ENCODE data around the gene TP73.

Gene TP73

DNA sequence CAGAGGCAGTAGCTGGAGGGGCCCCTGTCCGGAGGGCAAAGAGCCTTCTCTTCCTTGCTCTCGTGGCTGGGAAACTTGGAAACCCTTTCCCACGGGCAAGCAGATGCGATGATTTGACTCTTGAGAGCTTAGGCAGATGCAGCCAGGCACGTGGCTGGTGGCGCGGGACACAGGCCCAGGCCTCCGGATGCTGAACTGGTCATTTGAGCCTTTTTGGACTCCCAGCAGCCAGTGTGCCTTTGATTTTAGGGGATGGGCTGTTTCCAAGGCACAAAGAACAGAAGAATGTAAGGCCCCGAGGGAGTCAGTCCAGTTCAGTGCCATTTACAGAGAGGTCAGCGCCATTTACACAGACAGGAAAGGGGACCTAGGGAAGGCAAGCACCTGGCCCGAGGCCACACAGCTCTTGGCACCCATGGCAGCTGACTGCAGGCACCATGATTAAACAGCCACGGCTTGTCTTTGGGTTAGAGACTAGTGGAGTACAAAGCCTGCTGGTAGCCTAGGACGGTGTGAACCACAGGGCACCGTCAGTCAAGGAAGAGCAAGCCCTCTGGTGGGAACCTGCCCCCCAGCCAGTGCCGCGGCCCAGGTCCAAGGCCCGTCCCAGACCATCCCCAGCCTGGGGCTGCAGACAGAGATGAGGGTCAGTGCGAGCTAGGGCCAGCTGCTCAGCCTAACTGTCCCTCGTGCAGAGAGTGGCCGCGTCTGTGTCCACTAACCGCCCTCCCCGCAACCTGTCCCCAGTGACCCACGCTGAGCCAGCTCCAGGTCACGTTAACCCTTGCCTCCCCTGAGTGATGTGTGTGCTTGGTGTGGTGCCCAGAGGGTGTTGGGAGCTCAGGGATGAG is 79.5 kb downstream of the TP73 start:
- no peak for DNase-seq

DNA sequence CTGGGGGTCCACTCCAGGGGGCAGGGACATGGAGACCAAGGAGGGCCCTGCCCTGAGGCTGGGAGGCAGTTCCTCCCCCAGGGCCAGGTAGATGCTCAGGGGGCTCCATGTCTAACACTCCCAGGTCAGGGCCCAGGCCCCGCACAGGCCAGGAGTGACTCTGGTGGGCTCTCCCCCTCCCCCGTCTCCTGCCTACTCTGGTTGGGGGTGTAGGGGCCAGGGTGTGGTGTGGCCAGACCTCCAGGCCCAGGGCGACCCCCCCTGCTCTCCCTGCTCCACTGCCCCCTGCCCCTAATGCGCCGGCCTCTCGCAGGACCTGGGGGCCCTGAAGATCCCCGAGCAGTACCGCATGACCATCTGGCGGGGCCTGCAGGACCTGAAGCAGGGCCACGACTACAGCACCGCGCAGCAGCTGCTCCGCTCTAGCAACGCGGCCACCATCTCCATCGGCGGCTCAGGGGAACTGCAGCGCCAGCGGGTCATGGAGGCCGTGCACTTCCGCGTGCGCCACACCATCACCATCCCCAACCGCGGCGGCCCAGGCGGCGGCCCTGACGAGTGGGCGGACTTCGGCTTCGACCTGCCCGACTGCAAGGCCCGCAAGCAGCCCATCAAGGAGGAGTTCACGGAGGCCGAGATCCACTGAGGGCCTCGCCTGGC is 80.2 kb downstream of the TP73 start:
- no peak for DNase-seq

DNA sequence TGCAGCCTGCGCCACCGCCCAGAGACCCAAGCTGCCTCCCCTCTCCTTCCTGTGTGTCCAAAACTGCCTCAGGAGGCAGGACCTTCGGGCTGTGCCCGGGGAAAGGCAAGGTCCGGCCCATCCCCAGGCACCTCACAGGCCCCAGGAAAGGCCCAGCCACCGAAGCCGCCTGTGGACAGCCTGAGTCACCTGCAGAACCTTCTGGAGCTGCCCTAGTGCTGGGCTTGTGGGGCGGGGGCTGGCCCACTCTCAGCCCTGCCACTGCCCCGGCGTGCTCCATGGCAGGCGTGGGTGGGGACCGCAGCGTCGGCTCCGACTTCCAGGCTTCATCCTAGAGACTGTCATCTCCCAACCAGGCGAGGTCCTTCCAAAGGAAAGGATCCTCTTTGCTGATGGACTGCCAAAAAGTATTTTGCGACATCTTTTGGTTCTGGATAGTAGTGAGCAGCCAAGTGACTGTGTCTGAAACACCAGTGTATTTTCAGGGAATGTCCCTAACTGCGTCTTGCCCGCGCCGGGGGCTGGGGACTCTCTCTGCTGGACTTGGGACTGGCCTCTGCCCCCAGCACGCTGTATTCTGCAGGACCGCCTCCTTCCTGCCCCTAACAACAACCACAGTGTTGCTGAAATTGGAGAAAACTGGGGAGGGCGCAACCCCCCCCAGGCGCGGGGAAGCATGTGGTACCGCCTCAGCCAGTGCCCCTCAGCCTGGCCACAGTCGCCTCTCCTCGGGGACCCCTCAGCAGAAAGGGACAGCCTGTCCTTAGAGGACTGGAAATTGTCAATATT is 81.0 kb downstream of the TP73 start:
- DNase-seq: no peak

DNA sequence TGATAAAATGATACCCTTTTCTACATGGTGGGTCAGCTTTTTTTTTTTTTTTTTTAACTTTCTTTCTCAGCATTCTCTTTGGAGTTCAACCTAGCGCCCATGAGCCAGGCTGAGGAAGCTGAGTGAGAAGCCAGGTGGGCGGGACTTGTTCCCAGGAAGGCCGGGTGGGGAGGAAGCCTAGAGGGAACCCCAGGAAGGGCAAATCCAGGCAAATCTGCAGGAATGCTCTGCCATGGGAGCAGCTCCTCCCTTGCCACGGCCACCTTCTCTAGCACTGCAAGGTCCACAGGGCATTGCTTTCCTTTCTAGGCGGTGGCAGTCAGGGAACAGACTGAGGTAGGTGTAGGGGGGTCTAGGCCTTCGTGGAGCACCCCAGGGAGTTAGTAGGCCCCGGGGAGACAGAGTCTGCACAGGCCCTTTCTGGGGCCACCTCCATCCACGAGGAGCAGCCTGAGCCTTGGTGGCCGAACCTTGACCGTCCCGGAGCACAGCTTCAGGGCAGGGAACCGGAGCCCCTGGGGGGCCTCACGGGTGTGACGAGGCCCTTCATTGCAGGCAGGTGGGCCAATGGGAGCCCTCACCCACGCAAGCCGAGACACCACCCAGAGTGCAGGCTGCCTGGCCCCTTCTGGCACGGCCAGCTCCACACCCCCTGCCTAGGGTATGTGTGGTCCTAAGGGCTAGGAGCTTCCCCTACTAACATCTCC is 81.7 kb downstream of the TP73 start:
- no peak for DNase-seq

DNA sequence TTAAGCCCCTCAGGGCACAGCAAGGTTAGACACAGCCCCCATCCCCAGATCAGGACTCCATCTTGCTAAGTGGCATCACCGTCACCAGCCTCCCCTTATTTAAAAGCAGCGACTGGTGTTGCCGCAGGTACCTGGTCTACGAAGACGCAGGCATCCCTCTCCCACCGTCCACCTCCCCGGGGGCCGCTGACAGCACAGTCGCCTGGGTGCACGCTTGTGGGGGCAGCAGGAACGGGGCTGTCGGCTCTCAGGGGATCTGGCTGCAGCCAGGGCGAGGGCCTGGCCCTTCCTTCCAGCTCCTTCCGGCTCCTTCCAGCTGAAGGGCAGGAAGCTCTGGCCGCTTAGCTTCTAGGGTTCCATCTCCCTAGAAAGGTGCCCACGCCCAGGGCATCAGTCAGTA is 82.3 kb downstream of the TP73 start:
- no peak for DNase-seq

DNA sequence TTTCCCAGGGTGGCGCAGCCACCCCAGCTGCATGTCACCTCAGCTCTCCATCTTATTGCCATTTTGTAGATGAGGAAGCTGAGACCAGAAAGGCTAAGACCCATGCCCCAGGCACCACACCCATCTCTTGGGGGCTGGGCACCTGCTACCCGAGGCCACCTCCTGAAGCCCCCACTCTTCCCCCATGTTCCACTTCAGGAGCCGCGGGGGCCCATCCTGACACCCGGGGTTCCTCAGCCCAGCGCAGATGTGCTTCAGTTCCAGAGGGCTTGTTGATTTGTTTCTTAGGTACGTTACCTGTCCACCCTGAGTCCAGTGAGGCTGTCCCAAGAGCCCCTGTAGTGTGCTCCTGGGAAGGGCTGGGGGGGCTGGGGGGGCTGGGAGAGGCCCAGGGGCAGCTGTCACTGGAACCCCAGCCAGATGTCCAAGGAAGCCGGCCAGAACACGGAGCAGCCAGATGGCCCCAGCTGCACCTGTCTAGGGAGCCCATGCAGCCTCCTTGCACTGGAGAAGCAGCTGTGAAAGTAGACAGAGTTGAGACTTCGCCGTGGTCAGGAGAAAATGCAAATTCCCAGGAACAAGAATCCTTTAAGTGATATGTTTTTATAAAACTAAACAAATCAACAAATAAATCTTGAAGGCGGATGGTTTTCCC is 82.8 kb downstream of the TP73 start:
- DNase-seq: no peak

DNA sequence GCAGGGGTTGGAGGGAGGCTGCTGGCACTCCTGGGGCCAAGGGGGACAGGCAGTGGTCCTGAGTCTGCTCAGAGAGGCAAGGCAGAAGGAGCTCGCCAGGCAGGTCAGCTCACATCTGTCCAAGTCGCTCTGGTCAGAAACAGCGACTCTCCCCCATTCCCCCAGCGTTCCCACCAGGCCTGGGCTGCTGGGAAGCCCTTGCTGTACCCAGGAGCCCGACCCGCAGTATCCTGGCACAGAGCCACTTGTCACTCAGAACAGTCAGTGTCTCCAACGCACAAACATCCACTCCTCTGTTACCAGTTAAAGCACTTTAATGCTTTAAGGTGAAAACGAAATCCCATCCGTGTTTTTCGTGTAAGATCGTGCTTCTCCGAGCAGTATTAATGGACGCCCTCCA is 83.4 kb downstream of the TP73 start:
- DNase-seq: no peak

DNA sequence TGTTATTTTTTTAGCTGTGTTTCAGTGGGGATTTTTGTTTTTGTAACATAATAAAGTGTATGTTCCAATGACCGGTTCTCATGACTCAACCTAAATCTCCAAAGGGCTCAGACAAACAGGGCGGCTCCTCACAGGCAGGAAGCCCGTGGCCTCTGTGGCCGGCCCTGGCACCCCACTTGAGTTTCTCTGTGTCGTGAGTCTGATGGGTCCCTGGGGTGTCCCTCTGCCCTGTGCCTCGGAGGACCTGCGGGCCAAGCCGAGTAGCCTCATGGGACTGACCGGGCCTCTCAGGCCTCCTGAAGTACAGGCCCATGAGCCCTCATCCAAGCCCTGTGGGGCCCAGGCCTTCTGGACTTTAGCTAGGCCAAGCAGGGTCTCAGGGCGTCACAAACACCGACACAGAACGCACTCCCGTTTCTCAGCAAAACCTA is 83.8 kb downstream of the TP73 start:
- DNase-seq: no peak

DNA sequence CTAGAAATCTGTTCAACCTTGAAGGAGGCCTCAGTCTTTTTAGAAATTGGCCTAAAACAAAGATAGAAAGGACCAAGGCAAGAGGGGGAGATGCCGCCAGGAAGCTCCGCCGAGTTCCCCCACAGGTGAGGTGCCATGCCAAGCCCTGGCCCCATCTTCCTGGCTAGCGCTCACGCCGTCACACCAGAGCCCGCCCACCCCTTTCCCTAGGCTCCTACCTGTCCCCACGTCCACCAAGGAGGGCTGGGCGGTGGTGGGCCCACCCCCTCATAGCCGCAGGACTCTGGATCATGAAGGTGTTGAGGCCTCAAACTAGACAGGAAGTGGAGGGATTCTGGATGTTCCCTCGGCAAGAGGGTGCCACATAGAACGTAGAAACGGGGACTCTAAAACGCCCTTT is 84.4 kb downstream of the TP73 start:
- DNase-seq: no peak

DNA sequence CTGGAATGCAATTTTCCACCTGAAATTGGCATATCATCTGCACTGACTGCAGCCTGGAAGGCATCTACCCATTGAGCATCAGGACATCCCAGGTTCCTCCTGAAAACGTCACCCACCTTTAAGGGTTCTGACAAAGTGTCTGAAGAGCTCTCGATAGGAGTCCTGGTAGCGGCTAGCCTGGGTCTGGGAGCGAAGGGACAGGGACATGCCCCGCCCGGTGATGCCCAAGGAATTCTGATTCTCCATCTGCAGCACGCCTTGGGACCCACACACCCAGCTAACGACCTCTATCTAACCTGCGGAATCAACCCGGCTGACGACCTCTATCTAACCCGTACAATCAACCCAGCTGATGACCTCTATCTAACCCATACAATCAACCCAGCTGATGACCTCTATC is 86.6 kb downstream of the TP73 start:
- DNase-seq: no peak

DNA sequence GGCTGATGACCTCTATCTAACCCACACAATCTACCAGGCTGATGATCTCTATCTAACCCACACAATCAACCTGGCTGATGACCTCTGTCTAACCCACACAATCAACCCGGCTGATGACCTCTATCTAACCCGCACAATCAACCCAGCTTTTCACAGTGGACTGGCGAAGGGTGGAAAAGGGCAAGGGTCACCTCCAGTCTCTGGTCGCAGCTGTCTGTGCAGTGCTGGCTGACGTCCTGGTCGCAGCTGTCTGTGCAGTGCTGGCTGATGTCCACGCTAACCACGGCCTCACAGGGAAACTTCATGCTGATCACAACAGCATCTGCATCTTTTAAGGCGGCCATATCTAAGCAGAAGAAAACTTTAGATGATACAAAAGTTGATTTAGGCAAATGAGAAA is 87.7 kb downstream of the TP73 start:
- DNase-seq: no peak

DNA sequence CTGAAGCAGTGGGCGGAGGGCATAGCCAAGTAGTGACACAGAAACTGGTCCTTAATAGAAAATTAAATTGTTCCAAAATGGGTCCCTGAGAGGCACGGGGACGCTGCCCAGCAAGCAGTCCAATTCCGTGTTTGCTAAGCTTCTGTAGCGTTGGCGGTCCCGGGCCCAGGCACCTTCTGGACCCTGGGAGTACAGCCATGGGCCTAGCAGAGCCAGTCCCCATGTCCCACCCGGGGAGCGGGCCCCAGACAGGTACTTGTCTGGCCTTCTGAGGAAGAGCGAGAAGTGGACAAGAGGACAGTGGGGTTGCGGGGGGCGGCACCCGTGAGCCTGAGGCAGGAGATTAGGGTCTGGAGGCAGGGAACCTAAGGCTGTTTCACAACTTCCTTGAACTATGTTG is 88.4 kb downstream of the TP73 start:
- DNase-seq: no peak

DNA sequence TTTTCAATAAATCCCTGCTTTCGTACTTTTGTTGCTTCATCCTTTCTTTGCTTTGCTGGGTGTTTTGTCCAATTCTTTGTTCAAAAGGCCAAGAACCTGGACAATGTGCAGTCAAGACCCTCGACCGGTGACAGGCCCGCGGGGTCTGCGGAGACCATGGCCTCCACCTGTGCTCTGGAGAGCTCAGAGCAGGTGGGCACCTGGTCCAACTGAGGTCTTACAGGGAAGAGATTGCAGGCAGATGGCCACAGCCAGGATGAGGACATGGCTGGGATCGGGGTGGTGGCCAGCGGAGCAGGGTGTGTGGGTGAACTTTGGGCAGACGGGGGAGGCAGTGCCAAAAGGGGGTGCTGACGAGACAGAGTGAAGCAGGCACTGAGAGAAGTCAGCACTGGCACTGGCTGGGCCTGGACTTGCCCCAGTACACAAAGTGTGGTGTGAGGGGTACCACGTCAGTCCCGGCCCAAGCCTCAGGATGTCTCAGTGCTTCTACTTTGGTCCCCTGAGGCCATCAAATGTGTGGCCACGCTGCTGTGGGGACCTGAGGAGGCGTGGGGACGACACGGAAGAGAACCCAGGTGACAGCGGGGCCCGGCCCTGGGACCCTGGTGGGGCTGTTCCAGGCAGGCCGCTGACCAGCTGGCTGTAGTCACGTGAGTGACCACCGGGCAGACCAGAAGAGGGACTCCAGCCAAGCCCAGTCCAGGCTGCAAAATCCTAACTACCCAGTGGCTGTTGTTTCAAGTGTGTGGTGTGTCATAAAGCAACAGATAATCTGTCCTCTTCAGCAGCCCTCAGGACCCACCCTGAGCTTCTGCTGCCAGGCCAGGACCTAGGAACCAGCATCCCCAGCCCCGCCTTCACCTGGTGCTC is 89.5 kb downstream of the TP73 start:
- DNase-seq: no peak

DNA sequence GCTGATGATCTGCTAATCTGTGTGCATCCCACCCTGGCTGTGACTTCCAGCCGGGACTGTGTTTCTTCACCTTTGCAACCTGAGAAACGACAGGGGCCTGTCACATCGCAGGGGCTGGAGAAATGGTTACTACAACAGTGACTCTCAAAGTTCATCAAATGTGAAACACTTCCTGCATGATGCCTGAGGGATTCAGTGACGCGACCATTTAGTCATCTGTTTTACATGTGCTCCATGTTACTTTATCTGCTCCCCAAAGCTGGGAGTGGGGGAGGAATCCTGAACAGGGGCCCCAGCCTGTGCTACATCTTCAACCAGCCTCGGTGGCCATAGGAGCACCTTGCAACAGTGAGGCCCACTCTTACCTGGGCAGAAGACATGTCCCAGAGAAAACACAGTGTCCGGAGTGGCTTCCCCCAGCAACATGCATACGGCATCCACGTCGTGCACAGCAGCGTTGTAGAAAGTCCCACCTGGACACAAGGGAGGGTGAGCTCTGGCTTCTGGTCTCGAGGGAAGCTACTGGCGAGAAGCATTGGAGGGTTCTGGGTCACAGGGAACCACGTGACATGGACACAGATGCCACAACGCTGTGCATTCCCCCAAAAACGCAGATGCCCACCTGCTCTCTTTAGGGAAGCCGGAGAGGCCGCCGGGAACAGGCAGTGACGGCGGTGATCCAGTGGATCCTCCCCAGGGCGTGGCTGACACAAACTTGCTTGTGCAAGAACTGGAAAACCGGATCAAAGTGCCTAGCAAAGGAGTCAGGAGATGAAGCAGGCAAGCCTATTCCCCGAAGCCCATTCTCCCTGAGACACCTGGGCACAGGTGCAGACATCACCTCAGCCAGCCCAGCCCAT is 90.4 kb downstream of the TP73 start:
- DNase-seq: no peak

DNA sequence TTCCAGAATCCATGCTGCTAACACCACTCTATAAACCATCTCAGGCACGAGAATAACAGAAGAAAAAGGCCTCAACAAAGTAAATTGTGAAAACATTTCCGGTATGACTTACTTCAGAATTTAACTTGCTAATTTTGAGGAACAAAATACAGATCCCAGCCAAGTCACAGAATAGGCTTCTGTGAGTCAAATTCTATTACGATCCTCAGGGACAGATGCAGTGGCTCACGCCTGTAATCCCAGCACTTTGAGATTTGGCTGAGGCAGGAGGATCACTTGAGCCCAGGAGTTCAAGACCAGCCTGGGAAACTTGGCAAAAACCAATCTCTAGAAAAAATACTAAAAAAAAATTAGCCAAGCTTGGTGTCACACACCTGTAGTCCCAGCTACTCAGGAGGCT is 91.1 kb downstream of the TP73 start:
- no peak for DNase-seq

DNA sequence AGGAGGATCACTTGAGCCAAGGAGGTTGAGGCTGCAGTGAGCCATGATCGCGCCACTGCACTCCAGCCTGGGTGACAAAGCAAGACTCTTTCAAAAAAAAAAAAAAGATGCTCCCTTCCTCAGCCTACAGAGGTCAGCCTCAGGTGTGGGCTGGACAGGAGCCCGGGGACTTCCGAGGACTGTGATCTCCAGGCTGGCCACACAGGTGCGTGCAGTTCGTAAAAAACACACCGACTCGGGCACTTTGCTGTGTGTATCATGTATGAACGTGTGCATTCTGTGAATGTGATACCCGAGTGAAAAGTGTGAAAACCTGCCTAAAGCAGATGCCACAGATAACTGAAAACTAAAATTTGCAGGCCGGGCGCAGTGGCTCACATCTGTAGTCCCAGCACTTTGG is 91.5 kb downstream of the TP73 start:
- no peak for DNase-seq

DNA sequence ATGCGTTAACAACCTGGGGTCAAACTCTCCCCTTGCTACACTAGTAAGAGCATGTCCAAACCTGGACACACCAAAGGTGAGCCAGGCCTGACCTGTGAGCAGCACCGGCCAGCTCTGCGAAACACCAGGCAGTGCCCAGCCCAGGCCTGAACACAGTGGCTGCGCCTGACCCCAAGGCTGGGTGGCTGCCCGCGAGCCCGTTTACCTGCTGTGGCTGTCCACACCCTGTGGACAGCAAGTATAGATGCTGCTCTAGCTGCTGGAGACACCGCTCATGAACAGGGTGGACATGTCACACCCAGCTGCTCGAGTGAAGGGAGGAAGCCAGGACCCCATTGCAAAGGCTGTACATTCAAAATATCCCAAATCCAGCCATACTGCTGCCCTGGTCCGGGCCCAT is 92.3 kb downstream of the TP73 start:
- no peak for DNase-seq

DNA sequence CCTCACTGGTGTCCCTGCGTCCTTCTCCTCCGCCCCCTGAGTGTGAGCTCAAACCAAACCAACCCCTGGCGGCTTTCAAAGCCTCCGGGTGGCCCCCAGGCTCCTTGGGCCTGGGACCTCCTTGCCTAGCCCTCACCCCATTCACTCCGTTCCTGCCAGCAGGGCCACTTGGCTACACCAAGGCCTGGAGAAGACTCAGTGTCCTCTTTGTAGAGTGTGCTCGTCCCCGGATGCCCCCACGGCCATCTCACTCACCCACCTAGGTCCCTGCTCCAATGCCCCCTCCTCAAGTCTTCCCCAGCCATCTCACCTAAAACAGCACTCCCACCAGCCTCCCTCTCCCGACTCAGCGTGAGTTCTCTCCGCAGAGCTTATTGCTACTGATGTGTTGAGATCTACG is 92.8 kb downstream of the TP73 start:
- no peak for DNase-seq

DNA sequence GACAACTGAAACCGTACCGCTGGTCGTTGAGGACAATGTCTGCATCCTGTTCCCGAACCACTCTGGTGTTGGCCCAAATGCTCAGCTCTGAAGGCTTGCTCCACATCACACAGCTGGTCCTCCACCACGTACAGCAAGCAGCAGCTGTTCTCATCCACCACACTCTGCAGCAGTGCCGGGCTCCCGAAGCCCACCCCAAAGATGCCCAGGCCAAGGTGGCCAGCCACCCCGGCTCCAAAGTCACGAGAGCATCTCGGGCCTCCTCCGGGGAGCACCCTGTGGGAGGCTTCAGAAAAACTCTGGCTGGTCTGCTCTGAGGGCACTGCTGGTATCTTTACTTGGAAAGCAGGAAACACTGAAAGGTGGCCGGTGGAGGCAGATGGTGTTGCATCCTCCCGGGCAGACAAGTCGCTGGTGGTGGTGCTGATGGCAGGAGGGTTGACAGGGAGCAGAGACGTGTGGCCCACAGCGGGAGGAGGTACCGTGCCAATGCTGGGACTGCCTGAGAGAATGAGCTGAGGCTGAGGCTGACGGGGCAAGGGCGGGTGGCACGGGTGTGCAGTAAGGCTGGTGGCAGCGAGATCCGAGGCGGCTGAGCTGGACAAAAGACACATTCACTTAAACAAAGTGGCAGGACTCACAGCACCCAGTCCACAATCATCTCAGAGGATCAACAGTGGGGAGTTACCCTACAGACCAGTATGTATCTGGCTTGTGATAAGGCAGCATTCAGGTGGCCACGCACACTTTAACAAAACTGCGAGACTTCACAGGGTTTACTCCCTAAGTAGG is 93.5 kb downstream of the TP73 start:
- no peak for DNase-seq

DNA sequence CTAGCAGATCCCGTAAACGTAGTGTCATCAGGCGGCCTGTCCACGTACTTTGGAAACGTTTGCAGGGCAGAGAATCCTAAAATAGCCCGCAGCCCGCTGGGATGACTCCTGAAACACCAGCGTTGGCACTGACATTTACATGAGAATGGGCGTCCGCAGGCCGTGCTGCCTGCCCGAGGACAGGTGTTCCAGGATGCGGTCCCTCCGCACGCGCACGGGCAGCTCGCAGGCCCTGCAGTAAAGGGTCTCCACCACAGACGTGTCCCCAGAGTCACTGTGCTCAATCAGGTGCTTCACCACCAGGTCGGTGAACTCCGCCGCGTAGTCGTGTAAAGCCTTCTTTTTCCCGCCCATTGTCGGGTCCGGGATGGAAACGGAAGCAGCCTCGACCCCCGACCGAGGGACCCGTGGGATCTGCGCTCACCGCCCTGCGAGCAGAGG is 94.1 kb downstream of the TP73 start:
- DNase-seq: no peak

Measured in NCI-H187 (cell line).